NAMALWA (cell line): ENCODE results near the gene AGBL4.

Experiments
- DNase-seq: peaks from one replicate; pipeline ENCODE4 v3.0.0-alpha.2; 2015; ENCODE audit warnings: low spot score

Gene AGBL4

DNA sequence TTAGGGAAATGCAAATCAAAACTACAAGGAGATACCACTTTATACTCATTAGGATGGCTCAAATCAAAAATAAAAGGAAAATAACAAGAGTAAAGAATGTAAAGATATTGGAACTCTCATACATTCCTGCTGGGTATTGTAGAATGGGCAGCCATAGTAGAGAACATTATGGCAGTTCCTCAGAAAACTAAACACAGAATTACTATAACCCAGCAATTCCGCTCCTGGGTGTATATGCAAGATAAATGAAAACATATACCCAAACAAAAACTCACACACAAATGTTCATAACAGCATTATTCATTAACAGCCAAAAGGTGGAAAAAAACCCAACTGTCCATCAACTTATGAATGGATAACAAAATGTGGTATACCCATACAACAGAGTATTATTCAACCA is 1258.4 kb downstream of the AGBL4 start:
- DNase-seq = no peak

DNA sequence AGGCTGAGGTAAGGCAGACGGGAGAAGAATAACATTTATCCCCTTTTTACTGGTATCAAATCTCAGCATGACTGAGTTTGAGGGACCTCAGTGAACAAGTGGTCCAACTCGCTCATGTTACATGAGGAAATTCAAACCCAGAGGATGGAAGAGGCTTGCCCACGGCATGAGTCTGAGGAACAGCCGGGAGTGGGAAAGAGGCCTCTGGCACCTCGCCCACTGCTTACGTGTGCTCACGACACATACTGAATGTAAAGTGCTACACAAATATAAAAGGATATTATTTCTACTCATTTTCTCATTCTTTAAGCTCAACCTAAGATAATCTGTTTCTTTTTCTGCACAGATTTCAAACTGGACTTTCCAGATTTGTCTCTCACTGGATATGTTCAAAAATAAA is 1261.8 kb downstream of the AGBL4 start:
- no peak for DNase-seq

DNA sequence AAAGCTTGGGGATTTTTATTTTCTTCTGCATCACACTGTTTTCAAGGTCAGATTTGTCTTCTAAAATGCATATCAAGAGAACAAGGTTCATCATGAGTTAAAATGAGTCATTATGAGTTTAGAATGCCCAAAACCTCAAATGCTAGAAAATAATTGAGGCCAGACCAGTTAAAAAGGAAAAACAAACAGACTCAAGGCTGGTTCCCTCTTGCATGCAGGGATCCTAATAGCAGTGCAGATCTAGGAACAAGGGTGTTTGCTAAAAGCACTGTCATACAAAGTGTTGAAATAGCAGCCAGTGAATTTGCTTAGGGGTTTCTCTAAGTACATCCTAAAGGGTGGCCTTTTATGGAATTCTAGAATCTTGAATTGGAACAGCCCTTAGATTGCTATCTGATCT is 1262.3 kb downstream of the AGBL4 start:
- no peak for DNase-seq

DNA sequence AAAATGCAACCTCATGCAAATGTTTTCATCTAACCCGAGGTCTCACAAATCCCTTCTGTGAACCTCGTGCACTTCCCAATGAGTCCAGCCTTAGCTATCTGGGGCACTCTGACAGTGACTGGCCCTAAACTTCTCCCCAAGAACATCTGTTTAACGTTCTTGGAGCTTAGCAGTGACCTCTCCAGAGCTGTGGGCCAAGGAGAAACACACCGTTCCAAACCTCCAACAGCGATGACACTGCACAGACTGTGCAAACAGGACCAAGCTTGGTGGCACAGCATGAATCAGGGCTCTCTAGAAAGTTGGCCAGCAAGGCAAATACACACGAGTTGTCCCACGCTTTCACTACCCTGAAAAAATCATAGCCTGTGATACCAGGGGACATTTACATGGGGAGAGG is 1262.9 kb downstream of the AGBL4 start:
- DNase-seq = no peak

DNA sequence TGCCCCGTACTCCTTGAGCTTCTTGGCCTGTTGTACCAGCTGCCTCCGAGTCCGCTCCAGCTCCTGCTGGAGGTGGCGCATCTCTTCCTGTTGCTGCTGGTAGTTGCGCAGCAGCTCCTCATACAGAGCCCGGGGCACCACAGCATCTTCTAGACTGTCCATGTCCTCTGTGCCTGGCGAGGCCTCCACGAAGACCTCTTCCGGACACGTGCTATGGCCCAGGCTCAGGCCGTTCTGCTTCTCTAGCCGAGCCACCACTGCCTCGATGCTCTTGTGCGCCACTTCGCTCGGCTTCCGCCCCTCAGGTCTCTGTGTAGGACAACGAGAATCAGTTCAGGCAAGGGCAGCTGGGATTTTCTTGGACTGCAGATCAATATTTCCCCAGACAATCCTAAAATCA is 1264.8 kb downstream of the AGBL4 start:
- no peak for DNase-seq

DNA sequence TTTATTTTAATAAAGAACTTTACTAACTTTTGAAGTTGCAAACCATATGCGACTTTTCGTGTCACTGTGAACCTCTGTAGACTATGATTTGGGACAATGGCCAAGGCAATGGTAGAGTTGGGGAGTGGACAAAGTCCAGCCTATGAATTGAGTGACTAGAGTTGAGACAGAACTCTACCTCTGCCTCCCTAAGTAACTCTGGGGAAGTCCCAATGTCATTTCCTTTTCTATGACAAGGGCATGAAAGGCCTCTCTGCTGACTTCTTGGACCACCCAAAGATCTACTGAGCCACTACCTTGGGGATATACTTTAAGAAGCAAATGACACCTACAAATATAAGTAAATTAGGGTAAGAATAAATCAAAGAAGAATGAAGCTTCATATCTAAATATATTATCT is 1266.4 kb downstream of the AGBL4 start:
- DNase-seq = no peak

DNA sequence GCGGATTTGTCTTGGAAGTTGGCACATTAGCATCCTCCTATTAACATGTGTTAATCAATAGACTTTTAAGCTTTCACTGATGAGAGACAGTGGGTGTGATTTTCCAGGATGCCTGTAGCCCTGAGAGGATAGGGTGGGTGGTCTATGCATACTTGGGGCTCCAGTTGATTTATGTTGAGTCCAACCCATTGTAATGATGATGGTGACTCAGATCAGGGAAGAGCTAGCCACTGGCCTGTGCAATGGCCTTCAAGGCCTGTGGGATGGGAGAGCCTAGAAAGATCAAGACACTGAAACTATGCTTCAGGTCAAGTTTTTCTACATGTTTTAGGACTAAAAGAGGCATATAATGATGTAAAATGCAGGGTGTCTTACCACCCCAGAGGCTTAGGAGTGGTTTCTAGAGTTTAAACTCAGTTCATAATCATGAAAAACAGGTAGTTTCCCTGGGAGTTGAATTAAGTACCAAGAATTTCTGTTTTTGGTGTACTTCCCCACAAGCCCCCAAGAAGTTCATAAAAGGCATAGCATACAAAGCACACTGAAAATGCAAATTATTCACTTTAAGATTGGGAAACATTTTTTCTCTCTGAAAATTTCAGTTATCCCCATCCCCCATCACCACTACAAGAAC is 1267.0 kb downstream of the AGBL4 start:
- DNase-seq = no peak

DNA sequence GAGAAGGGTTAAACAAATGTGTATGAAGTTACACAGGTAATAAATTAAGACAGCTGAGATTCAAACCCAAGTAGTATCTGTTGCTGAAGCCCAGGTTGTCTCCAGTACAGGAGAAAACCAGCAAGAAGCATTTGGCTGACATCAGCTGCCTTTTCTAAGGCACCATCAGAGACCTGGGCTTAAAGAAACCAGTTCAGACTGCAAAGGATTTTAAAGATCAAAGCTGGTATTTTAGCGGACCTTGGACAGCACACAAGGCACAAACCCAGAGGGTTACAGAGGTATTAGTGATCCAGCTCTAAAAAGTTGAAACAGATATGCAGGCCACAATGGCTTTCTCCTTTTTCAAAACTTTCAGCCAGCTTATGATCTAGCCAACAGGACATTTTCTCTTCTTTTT is 1270.5 kb downstream of the AGBL4 start:
- no peak for DNase-seq

DNA sequence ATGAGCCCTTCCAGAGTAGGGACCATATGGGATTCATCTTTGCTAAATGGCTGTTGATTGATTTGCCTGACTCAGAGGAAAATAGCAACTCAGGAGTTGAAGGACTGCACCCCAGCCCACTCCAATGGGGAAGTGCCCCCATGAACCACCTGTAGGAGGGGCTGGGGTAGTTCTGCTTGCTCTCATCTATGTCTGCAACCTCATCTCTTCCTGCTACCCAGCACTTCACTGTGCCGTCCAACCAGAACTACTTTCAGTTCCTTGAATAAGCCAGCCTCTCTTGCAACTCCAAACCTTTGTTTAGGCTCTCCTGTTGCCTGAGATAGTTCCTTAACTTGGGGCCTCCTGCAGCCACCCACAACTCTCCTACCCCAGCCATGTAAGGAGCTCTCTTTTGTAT is 1273.6 kb downstream of the AGBL4 start:
- no peak for DNase-seq

DNA sequence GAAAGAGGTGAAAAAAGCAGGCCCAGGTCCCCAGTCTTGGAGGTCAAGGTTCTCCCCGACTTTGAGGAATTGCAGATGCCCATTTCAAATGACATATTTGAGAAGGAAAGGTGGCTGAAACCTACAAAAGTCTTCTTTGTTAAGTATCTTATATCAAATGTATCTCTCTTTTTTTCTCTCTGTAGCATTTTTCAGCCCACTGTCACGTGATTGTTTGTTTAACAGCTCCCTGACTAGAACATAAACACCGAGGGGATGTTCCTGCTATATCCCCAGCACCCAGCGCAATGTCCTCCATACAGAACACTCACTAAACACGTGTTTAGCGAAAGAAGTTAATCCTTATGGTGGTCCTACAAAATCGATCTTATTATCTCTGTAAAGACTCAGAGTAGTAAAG is 1274.7 kb downstream of the AGBL4 start:
- DNase-seq = no peak

DNA sequence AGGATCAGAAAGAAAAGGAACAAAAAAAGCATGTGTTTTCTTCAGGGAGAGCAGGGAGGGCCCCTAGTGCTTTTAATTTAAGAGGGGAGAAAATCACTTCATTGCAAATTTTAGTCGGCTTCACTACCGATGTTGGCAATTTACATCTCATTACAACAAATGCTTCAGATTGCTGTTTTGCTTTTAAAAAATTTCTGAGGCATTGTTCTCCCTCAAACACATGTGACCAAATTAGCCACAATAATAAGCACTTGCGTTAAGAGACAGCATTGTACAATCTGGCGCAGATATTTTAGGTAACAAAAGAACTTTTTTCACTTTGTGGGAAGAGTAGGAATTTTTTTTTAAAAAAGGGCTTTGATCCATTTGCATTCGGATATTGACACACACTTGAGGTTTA is 1276.8 kb downstream of the AGBL4 start:
- no peak for DNase-seq

DNA sequence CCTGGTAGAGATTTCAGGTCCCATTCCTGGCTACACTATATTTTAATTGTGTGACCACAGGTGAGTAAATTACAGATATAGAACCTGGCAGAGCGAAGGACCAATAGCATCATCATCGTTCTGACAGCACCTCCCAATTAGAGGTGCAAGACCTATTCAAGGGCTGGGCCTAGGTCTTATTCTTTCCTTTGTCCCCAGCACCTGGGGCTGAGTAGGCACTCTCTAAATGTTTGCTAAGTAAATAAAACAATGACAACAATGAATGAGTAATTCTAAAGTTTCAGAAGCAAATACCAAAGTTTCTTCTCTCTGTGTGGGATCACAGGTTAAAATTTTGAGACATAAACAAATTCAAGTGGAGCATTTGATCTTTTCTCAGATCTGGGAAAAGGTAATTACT is 1279.7 kb downstream of the AGBL4 start:
- DNase-seq = no peak

DNA sequence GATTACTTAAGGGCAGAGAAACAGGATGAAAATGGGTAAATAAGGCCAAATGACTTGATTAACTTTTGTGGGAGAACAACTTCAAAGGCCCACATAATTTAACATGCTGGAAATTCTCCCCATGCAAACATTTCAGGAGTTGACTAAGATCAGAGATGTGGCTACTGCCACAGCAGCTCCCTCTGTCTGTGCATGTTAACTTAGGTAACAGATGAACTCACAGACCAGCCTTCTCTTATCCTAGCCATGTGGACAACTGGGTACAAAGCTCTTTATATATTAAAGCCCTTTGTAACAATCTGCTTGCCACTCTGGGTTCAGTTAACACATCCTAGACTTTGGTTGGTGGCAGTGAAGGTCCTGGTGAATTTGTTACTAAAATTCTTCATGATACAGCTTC is 1280.3 kb downstream of the AGBL4 start:
- no peak for DNase-seq

DNA sequence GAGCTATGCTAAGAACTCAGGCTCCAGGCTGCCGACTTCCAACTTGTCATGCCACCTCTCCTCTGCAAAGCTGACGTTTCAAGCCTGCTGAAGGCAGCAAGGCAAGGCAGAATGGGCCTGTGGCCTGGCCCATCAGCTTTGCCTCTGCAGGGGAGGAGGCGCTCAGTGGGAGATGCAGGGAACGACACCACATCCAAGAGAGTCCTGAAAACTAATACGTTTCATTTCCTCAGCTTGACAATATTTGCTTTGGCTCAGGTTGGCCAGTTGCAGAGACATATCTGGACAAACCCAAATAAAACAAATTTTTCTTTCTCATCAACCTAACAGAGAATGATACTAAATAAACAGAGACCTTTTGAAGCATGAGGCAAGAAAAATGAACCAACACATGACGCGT is 1282.4 kb downstream of the AGBL4 start:
- DNase-seq = no peak

DNA sequence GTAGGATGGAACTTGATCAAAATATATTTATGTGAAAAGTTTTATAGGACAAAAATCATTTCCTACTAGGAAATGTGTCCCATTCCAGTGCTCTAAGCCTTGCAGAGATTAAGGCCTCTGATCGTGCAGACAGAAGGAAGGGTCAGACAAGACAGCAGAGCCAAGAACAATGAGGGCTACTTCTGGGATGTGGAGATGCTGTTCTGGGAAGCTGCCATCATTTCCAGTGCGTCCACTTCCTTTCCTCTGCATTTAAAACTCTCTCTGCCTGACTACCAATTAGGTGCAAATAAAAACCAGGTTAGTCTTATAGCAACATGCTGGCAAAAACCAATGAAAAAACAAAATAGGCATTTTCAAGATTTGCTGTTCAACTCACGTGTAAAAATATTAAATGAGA is 1283.1 kb downstream of the AGBL4 start:
- no peak for DNase-seq

DNA sequence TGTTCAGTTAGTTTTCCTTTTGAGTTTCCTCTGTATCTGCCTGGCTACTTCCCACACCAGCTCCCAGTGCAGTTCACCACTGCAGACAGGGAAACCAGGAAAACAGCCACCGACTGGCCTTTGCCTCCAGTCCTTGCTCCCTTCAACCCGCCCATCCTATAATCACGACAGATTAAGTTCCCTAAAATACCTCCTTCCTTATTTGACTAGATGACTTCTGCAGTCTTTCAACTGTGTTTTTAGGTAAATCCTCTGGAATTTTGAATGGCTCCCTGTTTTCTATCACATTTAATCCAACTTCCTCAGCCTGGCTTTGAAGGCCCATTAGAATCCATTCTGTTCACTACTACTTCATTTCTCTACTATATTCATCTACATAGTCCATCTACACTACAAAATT is 1284.7 kb downstream of the AGBL4 start:
- no peak for DNase-seq

DNA sequence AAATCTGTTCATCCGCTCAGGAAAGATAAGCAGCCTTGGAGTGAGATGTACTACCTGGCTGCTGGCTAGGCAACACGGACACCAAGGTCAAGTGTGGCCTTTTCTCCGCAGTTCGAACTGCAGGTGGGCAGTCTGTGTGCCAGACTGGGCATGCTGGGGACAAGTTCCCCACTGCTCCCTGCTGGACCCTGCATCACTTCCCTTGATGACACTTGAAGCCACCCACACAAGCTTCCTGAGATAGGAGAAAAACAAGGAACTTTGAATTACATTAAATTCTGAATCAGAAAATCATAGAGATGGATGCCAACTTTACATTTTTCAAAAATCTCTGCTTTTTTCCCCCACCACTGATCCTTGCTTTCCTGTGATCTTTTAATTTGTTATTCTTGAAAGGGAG is 1285.4 kb downstream of the AGBL4 start:
- DNase-seq = no peak

DNA sequence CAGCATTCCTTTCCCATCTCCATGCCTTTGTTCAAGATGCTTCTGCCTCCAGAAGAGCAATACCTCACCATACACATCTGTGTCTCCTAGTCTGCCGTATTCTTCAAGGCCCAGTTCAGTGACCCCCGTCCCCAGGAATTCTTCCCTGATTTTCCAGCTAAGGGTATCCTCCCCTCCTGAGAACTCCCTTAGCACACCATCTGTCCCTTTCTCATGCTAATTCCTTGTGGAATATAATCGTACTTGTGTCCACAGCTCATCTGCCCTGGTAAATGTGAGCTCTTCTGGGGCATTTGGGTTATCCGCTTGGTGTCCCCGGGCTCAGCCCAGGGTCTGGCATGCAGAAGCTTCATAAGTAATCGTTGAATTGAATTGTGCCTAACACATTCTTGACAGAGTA is 1288.0 kb downstream of the AGBL4 start:
- no peak for DNase-seq

DNA sequence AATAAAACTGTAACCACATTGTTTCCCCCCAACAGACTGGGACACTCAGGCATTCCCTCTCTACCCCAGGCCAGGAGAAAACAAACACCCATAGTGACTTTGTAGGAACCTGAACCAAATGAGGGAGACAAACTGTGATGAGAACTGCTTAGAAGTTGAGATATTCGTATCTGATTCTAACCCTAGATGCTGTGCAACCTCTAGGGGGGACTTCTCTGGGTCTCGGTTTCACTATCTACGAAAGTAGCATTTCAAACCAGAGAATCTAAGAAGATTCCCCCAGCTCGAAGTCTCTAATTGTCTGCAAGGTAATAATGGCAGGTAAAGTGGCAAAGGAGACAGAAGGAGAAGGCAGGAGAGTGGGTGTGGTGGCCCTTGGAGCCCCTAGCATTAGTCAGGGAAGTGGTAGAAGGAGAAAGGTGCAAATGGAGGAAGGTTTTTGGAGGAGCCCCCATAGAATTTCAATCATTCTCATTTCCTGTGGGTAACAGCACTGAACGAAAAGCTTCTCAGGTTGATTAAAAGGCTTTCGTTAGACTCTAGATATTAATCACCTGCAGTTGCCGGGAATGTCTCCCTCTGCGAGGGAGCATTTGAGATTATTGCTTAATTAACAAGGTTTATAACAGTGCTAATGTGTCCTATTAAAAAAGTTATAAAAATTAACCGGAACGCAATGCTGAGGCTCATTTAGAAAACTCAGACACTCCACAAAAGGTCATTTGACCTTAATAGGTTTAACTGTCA is 1293.4 kb downstream of the AGBL4 start:
- DNase-seq = no peak

DNA sequence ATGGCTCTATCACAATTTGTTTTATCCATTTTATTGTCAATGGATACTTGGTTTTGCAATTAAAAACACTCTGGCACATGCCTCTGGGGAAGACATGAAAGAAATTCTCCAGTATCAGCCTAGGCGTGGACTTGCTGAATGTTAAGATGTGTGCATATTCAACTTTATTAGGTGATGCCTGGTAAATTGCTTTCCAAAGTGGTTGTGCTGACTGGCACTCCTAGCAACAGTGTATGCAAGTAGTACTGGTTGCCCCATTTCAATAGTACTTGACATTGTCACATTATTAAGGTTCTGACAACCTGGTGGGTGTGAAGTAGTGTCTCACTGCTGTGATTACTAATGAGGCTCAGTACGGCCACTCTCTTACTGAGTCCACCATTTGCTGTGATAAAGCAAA is 1295.2 kb downstream of the AGBL4 start:
- DNase-seq = no peak

DNA sequence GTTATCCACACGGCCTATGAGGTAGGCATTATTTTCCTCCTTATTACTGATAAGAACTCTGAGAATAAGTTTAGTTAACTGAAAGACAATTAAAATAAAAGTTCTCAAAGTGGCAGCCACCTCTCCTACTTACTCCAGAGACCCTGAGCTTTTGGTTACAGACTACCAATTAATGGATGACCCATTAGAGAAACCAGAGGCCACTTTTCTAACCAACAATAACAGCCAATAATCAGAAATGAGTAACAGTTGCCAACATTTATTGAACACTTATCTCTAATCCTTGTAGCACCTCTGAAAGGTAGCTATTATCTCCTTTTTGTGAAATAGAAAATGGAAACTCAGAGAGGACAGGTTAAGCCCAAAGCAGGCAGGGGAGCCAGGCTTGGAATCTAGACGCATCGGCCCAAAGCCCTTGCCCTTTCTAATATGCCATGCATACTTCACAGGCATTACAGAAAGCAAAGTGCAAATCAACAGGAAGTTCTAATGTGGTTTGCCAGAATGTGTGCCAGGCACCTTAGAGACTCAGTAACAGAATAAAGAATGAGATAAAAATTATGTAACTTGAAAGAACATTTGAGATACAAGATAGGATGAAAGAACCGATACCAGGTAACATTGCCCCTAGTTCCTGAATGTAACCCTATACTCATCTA is 1297.1 kb downstream of the AGBL4 start:
- DNase-seq = no peak

DNA sequence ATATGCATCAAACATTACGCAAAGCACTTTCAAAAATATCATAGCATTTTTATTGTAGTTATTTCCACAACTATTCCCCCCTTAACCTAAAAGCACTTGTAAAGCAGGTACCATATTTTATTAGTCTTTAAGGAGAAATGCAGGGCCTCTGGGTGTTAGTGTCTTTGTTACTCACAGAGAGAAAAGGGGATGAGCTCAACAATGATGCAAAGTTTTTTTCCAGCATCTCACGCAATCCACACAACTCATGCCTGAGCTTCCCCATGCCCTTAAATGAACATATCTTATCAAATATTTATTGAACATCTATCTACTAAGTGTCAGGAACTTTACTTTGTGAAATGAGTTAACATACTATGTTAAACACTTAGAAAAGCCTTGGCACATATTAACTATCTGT is 1297.6 kb downstream of the AGBL4 start:
- DNase-seq = no peak

DNA sequence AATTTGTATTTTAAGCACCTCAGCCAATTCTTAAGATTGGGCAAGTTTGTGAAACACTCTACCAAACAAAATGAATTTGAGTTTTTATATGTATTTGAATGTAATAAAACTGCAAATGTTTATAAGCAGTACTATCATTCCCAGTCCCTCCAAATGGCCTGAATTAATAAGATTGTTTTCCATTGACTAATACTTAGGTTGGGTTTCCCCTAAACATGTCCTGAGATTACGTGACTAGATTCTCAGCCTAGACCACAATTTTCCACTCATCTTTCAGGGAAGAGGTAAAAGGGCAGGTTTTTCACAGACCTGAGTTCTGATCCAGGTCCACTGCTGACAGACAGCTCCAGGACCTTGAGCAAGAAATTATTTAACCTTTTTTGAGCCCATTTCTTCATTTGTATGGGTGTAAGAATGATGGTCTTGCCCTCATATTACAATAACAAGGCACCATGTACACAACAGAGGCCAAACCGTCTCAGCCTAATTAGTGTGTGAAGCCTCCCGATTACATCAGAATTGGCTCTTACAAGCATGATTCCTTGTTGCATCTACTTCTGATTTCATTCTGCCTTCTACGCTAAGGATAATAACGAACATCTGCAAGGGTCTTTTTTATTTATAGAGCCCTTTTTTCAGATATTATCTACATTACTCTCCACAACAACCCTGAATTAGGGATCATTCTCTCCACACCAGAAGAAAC is 1298.3 kb downstream of the AGBL4 start:
- no peak for DNase-seq
